ENCODE measurements around the gene CARD11.

DNA sequence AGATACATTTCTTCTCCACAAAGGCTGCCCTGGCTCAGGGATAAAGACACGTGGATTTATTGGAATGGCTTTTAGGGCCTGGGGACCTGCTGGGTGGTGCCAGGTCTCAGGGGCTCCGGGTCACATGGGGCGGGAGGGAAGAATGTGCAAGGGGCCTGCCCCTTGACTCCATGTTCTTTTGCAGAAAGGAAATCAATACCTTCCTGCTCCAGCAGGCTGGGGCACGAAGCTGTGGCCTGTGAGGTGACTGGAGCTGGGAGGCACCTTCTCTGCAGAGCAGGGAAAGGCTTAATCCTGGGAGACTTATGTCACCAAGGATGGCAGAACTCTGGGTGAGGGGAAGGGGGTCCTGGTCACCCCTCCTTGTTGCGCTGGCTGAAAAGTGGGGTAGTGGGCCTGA lies 157.3 kb downstream of the CARD11 start:
- TF ChIP-seq, protein P1, sequence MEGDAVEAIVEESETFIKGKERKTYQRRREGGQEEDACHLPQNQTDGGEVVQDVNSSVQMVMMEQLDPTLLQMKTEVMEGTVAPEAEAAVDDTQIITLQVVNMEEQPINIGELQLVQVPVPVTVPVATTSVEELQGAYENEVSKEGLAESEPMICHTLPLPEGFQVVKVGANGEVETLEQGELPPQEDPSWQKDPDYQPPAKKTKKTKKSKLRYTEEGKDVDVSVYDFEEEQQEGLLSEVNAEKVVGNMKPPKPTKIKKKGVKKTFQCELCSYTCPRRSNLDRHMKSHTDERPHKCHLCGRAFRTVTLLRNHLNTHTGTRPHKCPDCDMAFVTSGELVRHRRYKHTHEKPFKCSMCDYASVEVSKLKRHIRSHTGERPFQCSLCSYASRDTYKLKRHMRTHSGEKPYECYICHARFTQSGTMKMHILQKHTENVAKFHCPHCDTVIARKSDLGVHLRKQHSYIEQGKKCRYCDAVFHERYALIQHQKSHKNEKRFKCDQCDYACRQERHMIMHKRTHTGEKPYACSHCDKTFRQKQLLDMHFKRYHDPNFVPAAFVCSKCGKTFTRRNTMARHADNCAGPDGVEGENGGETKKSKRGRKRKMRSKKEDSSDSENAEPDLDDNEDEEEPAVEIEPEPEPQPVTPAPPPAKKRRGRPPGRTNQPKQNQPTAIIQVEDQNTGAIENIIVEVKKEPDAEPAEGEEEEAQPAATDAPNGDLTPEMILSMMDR (IDR thresholded peaks at IDR 0.05), result no peak
- TF ChIP-seq POLR2A (IDR thresholded peaks at IDR 0.05), result no peak
